GM19324 (cell line): ENCODE measurements around the gene SCYL2.
"Not testable (repeated sequence)": the region's sequence is repeated elsewhere in the genome, so short reads cannot be mapped to it uniquely, and the experiment has no call there.

ENCODE experiments used
- ATAC-seq: cut with Tn5 transposase; IDR thresholded peaks from one replicate; pipeline ENCODE4 v1.9.1; 2021; ENCODE audit warnings: mild to moderate bottlenecking, moderate library complexity; ENCODE audit not compliant: unreplicated experiment, low FRiP score

Gene SCYL2, protein sequence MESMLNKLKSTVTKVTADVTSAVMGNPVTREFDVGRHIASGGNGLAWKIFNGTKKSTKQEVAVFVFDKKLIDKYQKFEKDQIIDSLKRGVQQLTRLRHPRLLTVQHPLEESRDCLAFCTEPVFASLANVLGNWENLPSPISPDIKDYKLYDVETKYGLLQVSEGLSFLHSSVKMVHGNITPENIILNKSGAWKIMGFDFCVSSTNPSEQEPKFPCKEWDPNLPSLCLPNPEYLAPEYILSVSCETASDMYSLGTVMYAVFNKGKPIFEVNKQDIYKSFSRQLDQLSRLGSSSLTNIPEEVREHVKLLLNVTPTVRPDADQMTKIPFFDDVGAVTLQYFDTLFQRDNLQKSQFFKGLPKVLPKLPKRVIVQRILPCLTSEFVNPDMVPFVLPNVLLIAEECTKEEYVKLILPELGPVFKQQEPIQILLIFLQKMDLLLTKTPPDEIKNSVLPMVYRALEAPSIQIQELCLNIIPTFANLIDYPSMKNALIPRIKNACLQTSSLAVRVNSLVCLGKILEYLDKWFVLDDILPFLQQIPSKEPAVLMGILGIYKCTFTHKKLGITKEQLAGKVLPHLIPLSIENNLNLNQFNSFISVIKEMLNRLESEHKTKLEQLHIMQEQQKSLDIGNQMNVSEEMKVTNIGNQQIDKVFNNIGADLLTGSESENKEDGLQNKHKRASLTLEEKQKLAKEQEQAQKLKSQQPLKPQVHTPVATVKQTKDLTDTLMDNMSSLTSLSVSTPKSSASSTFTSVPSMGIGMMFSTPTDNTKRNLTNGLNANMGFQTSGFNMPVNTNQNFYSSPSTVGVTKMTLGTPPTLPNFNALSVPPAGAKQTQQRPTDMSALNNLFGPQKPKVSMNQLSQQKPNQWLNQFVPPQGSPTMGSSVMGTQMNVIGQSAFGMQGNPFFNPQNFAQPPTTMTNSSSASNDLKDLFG

DNA sequence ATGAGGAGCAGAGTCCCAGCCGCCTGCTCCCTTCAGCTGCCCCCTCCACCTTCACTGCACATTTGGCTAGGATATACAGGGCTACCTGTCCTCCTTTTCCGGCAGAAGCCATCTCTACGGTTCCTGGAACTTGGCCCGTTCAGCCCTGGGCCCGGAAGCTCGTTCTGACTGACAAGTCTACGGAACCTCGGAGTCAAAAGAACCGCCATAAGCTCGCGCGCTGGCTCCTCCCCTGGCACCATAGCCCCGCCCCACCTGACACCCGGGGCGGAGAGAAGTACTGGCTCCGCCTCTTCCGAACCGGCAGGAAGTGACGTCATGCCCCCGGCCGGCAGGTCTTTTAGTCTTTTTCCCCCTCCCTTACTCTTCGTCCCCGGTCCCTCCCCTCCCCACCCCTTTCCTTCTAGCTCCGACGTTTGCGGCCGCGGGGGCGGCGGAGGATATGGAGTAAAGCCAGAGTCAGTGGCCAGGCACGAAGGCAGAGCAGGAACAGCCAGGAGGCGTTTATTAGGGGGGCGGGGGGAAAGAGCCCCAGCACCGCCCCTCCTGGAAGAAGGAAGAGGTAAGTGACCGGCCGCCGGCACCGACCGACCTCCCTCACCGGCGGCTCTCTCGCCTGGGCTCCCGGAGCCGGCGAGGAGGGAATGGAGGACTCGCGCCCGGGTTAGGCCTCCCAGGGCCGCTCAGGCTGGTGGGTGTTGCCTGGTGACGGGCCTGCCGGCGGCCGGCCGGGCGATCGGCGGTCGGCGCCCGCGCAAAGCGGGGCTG lies at the start of gene SCYL2, which contains the start of gene DEPDC4:
Gene SCYL2 (plus strand): TSS at position 343 of the 768 bp plus-strand sequence. CDS start 15,794 bp downstream, outside the sequence.
Gene DEPDC4 (minus strand): TSS at position 245 of the 768 bp plus-strand sequence. CDS start 3 bp downstream, at position 242.
- ATAC-seq: peak; percentile 95

DNA sequence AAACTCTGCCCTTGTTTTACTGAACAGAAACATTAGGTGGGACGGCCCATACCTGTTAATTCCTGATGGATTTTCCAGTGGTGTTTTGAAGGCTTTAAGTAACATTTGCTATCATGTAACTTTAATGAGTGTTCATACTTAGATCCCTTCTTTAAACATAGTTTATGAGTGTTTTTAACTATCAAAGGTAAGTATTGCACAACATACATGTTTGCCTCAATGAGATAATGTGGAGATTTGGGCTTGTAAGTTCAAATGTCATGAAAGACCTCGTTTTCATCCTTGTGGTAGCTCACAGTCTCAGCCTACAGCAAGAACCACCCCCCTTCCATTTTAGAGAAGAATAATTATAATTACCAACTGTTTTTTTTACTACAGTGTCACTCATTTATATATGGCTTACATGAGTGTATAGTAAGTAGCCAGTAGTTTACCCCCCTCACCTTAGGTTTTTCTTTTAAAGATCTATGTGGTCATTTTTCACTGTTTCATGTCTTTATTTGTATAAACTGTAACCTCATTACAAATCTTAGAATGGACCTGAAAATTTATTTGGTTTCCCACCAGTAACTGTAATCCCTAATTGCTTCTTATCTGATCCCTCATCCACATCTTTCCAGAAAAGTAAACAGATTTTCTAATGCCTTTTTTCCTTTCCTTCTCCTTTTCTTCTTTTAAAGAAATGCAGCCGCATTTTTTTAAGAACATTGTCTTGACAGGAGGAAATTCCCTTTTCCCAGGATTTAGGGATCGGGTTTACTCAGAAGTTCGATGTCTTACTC lies 47.5 kb upstream of the SCYL2 start:
- ATAC-seq: no peak

DNA sequence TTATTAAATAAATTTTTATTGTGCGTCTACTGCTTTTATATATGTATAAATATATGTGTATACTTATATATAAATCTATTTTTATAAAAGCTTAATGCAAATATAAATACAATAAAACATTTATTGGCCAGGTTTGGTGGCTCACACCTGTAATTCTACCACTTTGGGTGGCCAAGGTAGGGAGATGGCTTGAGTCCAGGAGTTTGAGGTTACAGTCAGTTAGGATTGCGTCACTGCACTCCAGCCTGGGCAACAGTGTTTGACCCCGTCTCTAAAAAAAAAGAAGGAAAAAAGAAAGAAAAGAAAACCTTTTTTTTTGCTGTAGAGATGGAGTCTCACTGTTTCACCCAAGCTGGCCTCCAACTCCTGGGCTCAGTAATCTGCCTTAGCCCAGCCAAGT lies 45.5 kb upstream of the SCYL2 start:
- no peak for ATAC-seq

DNA sequence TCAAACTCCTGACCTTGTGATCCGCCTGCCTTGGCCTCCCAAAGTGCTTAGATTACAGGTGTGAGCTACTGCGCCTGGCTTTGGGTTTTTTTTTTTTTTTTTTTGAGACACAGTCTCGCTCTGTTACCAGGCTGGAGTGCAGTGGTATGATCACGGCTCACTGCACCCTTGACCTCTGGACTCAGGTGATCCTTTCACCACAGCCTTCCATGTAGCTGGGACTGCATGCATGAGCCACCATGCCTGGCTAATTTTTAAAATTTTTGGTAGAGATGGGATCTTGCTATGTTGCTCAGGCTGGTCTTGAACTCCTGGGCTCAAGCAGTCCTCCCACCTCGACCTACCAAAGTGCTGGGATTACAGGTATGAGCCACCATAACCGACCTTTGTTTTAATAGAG lies 44.8 kb upstream of the SCYL2 start:
- ATAC-seq: not testable (repeated sequence)

DNA sequence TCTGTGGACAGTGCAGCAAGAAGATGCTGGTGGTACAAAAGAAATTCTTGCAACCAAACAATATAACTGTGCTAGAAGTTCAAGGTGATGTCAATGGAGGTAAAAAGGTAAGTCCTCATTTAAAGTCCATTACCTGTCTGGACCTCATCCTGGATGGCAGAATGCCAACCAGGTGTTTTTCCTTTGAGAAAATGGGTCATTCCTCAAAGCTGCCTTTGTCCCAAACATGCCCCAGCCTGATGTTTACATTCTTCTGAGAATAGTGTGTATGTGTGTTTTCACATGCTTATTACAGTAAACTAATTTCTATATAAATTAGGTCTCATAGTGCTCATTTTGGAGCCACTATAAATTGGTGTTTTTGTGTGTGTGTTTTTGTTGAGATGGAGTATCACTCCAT lies 41.5 kb upstream of the SCYL2 start:
- ATAC-seq: no peak

DNA sequence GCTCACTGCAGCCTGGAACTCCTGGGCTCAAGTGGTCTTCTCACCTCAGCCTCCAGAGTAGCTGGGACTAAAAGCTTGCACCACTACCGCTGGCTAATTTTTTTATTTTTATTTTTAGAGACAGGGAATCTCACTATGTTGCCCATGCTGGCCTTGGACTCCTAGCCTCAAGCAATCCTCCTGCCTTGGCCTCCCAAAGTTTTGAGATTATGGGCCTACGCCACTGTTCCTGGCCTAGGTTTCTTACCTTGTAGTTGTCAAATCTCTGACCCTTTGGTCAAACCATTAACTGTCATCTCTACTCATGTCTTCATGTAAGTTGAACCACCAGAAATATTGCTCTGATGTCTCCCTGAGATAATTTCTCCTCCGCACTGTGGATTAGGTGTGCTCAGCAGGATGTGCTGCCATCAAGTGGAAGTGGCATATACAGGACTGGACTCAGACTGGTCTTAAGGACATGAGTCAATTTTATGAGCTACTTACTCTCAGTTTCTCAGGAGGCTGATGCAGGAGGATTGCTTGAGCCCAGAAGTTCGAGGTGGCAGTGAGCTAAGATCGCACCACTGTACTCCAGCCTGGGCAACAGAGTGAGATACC lies 37.8 kb upstream of the SCYL2 start:
- no peak for ATAC-seq

DNA sequence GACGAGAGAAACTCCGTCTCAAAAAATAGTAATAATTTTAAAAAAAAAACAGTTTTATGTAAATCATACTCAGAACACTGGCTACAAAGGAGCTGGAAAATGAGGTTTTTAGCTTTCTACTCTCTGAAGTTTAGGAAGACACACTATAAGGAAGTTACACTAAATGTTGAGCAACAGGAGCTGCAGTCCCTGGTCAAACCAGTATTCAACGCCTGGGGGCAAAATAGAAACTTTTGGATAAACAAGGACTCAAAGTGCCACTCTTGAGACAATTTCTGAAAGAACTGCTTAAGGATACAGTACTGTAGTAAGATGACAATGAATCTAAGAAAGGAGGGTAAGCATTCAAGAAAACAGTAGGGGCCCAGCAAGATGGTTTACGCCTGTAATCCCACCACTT lies 37.1 kb upstream of the SCYL2 start:
- no peak for ATAC-seq

DNA sequence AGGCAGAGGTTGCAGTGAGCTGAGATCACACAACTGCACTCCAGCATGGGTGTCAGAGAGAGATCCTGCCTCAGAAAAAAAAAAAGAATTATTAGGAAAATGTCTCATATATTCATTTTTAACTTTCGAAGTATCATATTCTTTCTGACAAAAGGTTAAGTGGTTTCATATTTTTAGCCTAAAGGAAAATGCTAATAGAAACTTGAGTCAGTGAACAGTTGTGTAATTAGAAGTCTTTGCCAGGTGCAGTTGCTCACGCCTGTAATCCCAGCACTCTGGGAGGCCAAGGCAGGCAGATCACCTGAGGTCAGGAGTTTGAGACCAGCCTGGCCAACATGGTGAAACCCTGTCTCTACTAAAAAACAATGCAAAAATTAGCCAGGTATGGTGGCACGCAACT lies 35.1 kb upstream of the SCYL2 start:
- not testable (repeated sequence) for ATAC-seq

DNA sequence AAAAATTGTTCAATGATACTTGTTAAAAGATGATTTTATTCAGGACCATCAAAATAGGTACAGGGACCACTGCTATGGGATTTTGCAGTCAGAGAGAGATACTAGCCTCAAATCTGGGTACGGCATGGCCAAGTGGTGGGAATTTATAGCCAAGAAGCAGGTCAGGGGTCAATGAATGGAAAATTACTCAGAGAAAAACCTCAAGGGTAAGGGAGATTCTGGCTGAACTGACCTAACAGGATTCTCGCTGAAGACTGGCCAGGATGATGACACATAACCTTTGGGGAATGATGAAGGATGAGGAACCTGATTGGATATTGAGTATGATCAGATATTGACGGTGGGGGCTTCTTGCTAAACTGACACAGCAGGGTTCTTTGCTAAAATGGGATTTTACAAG lies 32.8 kb upstream of the SCYL2 start:
- ATAC-seq: no peak

DNA sequence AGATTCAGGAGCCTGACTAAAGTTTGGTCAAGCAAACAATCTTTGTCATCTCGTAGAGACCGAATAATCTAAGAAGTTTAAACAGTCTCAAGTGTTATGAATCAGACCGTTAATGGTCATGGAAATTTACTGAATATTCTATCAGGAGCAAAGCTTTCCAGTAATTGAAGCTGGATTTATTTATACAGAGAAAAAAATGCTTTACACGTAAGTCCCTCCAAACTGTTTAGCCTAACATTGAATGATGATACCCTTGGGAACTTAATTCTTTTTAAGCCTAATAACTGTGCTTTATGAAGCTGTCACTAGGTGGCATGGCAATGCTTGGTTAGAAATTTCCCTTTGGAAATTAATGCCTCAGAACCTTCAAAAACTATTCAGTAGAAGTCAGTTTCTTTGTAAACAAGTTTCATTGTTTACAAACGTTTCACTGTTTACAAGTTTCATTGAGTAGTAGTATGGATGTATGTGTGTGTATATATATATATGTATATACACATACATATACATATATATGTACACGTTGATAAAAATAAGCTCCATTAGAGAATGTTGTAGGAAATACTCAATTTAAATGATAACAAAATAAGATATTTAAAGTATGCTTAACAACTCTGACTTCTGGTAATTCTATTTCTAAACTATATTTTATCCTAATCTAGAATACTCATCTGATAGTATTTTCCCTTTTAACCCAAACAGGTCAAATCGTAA lies 32.2 kb upstream of the SCYL2 start:
- no peak for ATAC-seq

DNA sequence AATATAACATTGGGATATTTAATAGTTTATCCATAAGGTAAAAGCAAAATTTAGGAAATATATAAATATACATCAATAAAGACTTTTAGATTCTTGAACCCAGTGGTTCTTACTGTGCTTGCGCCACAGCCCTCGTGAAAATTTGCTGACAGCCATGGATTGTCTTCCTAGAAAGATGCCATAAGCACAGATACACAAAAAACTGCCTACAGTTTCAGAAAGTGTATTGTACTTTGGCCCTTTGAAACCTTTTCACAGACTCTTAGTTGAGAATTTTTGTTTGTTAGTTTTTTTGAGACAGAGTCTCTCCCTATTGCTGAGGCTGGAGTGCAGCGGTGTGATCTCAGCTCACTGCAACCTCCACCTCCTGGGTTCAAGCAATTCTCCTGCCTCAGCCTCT lies 28.2 kb upstream of the SCYL2 start:
- no peak for ATAC-seq

DNA sequence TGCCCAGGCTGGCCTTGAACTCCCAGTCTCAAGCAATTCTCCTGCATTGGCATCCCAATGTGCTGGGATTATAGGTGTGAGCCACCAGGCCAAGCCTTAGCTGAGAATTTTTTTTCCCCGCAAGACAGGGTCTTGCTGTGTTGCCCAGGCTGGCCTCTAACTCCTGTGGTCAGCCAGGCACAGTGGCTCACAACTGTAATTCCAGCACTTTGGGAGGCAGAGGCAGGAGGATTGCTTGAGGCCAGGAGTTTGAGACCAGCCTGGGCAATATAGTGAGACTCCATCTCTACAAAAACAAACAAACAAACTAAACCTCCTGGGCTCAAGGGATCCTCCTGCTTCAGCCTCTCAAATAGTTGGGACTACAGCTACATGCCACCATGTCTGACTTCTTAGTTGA lies 27.4 kb upstream of the SCYL2 start:
- no peak for ATAC-seq

DNA sequence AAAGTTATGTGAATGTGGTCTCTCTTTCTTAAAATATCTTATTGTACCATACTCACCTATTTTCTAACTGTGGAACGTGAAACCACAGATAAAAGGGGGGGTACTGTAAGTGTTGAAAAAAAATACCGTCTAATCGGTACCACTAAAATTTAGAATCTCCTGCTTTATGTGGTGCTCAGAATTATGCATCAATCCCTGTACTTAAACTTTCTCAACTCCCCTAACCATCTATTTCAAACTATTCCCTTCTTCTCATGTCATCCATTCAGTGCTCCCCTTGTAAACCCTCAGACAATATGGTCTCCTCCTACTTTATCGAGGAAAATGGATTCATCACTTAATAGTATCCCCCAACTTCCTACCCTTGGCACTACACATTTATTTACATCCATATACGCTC lies 23.8 kb upstream of the SCYL2 start:
- no peak for ATAC-seq

DNA sequence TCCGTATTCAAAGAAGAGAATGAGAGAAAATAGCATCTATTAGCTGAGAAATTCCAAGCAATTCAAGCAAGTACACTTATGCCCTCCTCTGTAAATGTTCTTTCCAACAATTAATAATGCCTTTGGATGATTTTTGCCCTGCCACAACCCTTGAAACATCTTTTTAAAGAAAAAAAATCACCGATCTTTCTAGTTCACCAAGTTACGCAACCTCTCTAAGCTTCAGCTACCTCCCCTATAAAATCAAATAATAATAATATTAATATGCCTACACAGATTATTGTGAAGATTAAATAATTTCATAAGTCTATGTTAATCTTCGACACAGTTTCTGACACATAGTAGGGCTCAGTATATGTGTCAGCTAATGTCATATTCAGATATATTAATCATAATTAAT lies 19.2 kb upstream of the SCYL2 start:
- no peak for ATAC-seq

DNA sequence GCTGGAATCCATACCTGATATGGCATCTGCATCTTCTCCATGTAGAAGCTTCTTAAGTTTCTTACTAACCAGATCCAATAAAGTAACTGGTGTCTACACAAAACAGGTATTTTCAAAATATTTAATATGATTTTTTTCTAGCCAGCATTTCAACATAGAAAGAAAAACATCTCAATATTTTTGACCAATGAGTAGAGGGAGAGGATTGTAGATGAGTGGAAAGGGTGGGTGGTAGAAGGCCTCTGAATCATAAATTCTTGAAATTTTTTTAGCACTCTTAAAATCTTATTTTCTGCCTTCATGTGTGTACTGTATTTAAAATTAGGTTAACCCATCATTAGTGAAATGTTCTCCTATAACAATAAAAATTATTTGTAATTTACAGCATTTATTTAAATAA lies 18.1 kb upstream of the SCYL2 start:
- no peak for ATAC-seq

DNA sequence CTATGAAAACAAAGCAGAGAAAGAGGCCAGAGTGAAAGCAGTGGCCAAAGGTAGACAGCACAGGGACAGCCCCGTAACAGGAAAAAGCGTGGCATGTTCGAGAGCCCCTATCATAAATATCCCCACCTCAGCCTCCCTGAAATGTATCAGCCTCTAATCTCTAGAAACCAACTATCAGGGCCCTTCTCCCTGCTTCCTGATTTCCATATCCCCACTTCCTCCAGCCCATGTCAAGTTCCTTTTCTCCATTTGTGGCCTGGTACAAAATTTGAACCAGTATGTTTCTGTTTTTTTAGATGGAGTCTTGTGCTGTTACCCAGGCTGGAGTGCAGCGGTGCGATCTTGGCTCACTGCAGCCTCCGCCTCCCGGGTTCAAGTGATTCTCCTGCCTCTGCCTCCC lies 17.0 kb upstream of the SCYL2 start:
- ATAC-seq: no peak

DNA sequence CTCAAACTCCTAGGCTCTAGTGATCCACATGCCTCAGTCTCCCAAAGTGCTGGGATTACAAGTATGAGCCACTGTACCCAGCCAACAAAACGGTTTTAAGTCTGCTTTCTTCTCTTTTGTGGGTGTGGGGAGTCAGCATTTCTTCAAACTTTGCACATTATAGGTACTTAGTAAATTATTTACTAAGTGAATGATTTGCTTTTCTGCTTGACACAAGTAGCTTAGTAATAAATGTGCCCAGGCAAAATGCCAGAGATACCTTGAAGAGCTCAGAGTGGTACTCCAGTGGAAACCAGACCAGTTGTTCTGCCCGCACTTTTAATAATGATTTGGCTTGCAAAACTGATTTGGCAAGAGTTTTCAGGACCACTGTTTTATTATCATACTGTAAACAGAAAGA lies 15.1 kb upstream of the SCYL2 start:
- ATAC-seq: no peak

DNA sequence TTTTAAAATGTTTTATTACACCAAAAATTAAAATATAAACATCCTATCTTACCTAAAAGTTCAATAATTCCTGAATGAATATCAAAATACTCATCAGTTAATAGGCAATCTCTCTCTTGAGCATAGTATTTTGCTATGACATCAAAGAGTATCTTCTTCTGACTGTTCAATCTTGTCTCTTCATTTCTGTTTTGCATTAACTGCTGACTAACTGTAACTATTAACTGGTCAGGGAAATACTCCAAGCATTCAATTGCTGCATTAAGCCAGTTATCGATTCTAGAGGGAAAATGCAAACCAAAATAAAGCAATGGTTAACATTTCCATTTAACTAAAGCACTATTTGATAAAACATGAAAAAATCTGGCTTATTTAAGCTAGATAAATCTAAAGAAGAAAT lies 13.5 kb upstream of the SCYL2 start:
- no peak for ATAC-seq

DNA sequence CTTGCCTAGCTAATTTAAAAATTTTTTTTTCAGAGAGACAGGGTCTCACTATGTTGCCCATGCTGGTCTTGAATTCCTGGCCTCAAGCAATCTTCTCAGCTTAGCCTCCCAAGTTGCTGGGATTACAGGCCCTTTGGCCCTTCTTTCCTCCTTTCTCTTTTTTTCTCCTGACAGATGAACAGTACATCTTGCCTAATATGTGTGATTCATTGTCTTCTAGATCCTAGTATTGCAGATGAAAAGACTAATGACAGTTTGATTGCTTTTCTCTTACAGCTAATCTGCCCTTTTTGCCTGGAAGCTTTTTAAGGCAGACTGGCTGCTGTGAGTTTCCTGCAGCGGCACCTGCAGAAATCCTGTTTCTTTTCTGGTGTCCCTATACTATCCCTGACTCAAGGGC lies 12.1 kb upstream of the SCYL2 start:
- no peak for ATAC-seq
